SKM-1 treated with dmso at 0.1 percent for 144 hours (cell line): ENCODE data around the gene TAC3.
"Not testable (repeated sequence)": the region's sequence is repeated elsewhere in the genome, so short reads cannot be mapped to it uniquely, and the experiment has no call there.

ENCODE experiments used
- DNase-seq: peaks from one replicate; lab custom pipeline; 2025; ENCODE audit not compliant: unreplicated experiment; lab: John Stamatoyannopoulos, UW

Gene TAC3

DNA sequence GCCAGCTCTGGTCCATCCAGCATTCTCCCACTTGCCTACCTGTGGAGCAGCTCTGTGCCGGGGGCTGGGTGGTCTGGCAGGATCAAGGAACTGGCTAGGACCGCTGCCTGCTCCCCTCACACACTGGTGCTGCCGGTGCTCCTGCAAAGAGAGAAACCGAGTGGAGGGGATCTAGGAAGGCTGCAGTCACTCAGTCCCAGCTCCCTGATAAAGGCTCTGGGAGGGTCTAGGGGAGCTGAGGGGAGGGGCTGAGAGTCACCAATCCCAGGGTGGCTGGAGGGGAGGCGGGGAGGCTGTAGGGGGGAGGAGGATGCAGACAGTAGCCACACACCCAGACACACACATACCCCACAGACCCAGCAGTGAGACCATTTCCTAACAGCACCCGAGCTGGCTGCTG is at the start of gene TAC3:
TSS of gene TAC3 (minus strand) at position 182 of the 400 bp plus-strand sequence. CDS start 732 bp downstream, outside the sequence.
- DNase-seq, result no peak

DNA sequence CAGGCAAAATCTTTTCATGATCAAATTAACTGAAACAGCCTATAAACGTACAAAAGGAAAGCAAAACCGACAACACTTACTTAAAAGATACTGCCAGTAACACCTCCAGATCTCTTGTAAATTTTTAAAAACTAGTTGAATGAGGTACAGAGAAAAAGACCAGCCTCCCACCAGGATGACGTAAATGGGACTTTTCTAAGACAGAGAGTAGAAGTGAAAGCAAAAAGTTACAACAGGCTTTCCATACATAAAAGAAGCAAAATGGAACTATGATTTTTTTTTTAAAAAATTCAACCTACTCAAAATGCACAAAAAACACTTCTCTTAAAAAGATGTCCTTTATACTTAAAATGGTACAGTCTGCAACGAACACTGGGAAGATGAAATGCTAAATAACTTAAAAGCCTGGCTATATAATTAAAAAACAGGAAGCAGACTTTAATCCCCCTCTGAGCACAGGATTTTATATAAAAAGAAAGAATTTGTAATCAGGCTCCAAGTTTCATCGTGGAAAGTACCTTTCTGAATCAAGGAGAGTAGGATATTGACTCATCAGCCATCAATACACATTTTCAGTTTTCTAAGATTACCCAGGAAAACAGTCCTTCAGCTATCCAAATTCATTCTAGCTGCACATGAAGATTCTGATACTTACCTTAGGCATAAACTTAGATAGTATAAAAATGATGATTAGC is 47.8 kb upstream of the TAC3 start:
- DNase-seq, result no peak

DNA sequence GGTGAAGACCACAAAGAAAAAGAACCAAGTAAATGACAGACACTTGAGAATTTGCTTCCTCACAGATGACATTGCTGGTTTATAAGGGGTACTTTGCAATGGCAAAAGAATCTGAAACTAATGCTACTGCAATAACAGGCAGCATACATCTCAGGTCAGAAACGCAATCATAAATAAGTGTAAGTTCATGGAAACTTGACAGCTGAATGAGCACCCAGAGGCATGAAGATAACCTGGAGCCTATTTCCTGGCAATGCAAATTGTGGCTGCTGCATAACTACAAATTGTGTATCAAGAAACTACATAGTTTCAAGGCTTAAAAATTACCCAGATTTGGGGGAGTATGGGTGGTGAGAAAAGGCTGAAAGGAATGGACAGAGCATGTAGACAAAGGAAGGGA is 42.1 kb upstream of the TAC3 start:
- no peak for DNase-seq

DNA sequence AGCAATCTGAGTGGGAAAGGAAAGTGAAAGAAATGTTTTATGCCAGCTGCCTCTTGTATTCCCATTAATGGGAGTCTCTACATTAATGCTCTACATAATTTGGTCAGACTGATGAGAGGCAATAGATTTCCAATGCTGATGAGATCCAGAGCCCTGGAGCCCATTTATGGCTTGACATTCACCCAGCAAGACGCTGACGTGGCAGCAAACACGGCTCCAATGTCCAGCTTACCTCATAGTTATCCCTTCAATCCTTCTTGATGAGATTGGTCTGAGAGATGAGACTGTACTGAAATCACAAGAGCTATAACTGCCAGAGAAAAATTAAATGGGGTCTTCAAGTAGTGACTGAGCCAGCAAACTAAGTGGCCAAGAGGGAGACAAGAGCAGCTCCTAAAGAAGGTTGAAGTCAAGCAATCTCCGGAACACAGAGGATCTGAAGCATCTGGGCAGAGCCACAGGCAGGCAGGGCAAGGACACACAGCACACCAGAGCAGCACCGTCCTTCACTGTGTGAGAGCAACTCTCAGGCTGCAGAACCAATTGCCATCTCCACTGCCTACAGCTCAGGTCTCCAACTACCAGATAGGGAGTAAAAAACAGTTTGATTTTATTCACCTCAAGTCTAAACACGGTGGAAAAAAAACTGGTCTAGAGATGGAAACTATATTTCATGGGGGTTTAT is 40.9 kb upstream of the TAC3 start:
- DNase-seq, result no peak

- DNase-seq, result no peak
Observed at GRCh38 chr12:57055824-57056223, 39.5 kb upstream of the TAC3 start.

DNA sequence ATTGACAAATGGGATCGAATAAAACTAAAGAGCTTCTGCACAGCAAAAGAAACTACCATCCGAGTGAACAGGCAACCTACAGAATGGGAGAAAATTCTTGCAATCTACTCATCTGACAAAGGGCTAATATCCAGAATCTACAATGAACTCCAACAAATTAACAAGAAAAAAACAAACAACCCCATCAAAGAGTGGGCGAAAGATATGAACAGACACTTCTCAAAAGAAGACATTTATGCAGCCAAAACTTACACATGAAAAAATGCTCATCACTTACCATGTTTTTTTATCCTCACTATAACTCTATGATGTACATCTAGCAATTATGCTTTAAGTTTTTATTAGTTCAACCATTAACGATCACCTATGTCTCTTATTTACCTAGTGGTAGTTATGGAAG is 37.6 kb upstream of the TAC3 start:
- DNase-seq, result not testable (repeated sequence)

DNA sequence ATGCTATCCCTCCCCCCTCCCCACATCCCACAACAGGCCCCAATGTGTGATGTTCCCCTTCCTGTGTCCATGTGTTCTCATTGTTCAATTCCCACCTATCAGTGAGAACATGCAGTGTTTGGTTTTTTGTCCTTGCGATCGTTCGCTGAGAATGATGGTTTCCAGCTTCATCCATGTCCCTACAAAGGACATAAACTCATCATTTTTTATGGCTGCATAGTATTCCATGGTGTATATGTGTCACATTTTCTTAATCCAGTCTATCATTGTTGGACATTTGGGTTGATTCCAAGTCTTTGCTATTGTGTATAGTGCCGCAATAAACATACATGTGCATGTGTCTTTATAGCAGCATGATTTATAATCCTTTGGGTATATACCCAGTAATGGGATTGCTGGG is 36.8 kb upstream of the TAC3 start:
- not testable (repeated sequence) for DNase-seq

DNA sequence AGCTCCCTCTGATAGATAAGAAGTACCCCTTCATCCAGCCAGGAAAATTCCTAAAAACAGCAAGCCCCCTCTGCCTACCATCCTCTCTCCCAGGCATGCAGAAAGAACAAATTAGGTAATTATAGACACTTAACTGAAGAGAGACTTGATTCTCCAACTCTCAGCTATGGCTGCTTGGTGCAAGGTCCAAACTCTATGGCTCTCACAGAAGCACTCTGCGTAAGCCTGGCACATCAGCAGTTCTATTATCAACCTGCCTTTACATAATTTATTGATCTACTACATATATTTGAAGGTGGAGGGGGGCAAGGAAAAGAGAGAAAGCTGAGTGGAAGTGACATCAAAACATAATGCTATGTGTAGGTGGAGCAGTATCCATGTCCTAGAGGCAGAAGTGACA is 34.7 kb upstream of the TAC3 start:
- DNase-seq, result no peak

DNA sequence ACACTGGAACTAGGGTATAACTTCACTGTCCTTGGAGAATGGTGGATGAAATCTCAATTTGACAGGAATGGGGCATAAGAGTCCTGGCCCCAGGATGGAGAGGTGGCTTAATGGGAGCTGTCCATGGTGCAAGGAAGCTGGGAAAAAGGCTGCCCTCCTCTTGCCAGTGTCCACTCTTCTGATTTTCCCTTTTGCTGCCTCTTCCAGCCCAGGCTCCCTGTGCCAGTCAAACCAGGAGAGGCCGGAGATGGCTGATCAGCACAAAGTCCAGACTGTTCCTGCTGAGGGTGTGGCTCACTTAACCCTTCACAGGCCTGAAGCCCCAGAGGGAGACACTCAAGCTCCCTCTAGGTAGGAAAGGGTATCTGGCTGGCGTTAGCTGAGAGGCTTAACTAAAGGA is 33.6 kb upstream of the TAC3 start, which contains the start of gene MYO1A:
TSS of gene MYO1A (minus strand) at position 240 of the 400 bp plus-strand sequence. CDS start 1,806 bp downstream, outside the sequence.
- DNase-seq, result no peak

DNA sequence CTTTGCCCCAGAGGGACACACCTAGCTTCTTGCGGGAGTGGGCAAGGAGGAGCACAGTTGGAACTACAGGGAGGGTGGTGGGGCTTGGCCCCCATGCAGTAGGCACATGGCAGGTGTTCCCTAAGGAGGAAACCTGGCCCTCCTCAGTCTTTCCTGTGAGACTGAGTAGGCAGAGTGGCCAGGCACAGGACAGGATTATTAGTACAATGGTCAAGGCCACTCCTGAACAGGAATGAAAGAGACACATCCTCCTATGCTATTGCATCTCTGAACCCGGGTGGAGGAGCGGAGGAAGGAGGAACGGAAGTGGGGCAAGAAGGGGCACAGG is 32.8 kb upstream of the TAC3 start:
- DNase-seq, result no peak

DNA sequence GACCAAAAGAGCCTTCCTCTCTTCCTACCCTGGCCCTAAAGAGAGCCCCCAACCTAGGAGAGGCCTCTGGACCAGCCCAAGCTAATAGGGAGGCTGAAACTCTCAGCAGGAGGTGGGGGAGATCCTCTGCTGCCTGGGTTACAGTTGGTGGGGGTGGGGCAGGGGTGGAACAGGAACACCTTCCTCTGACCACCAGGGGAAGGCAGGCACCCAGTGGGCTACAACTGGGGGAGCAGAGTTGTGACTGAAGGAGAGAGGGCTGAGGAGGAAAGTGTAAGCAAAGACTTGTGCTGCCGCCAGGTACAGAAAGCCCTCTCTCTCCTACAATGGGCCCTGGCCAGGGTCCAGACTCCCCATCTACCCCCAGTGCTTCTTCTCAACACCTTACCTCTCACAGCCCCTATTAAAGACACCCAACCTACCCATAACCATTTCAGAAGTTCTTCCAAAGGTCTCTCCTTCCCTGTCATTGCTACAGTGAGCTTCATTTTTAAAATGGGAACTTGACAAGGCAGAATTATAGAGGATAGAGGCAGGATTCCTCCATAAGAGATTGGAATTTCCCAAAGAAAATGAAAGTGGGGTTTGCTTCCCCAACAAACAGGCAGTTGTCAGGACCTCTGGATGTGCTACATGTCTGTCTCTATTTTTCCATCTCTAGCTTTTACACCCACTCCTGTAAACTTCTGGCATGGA is 32.2 kb upstream of the TAC3 start:
- no peak for DNase-seq

GRCh38 chr12:57047981-57048380 is 31.7 kb upstream of the TAC3 start:
- DNase-seq, result no peak

GRCh38 chr12:57046947-57047890 is 30.9 kb upstream of the TAC3 start:
- DNase-seq, result peak; percentile 56

DNA sequence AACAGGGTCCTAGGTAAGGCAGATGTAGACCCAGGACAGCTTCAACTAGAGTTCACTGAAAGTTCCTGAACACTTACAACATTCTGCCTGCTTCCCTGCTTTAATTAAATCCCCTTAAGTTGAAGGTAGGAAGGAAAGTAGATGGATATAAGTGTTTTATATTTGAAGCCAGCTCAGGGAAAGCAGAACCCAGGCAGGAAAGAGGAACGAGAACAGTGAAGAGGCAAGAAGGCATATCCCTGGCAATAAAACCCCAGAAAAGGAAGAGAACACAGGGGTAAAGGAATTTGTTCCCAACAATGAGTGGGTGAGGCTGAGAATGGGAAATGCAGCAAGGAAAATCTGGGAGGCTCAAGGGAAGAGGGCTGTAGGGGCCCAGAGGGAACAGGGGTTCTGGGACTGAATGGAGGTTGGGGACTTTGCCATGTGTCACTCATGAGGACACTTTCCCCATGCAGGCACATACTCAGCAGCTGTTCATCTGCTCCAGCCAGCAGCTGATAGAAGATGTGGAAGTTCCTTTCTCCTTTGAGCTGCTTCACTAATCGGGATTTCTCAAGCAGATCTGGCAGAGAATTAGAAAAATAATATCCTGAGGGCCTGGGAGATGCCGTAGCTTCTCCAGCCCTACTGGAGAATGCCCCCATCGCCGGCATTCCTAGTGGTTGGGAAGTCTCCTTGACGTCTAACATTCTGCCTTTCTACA is 29.9 kb upstream of the TAC3 start:
- DNase-seq, result no peak

DNA sequence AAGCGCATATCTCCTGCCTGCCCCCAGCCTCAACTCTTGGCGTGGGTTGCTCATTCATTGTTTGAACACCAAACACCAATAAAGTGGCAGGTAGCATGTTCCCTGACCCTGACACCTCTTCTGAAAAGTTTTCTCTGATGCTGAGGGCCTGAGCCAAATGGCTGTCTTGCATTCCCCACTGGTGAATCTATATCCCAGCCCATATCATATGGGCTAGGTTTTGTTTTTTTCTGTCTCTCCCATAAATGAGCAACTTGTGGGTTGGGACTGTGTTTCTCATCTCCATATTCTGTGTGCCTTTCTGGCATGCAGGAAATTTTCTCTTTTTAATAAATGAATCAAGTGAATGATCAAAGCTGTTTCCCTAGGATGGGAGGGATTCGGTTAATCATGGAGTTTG is 28.6 kb upstream of the TAC3 start:
- DNase-seq, result no peak

DNA sequence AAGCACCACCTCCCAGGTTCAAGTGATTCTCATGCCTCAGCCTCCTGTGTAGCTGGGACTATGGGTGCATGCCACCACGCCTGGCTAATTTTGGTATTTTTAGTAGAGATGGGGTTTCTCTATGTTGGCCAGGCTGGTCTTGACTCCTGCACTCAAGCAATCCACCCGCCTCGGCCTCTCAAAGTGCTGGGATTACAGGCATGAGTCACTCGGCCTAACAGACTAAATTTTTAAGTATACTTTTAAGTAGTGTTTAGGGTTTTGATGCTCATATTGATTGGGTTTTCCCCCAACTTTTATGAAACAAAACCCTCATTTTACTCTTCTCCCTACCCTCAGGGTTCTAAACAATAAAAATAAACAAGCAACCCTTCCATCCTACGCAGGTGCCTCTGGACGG is 28.1 kb upstream of the TAC3 start:
- no peak for DNase-seq

DNA sequence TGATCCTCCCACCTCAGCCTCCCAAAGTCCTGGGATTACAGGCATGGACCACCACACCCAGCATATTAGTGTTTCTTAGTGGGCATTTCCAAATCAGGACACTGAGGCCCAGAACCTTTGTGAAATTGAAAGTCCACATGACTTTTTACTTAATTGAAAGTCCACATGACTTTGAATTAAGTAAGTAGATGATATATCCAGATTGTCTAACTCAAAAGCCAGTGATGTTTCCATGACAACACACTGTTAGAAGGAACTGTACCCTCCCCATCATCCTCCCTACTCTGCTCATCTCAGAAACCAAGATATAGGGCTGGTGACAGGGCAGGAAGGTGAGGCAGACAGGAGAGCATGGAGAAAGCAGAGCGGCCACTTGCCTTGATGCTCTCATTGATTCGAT is 26.4 kb upstream of the TAC3 start:
- no peak for DNase-seq

DNA sequence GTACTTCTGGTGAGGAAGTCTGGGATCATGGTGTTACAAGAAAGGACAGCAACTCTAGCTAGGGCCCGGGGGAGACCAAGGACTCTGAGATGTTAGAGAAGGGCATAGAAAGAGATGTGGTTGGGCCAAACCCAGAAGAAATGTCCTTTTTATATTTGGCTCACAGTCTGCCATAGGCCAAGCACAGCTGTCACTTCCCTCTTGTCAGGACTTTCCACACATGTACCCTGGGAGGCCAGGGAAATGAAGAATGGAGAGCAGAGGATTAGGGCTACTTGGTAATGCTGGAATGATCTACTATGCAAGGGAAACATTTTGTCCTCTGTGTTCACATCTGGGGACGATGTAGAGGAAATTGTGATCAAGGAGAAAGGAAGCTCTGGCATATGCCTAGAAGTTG is 24.4 kb upstream of the TAC3 start:
- no peak for DNase-seq

GRCh38 chr12:57040211-57040610 is 23.9 kb upstream of the TAC3 start:
- no peak for DNase-seq

DNA sequence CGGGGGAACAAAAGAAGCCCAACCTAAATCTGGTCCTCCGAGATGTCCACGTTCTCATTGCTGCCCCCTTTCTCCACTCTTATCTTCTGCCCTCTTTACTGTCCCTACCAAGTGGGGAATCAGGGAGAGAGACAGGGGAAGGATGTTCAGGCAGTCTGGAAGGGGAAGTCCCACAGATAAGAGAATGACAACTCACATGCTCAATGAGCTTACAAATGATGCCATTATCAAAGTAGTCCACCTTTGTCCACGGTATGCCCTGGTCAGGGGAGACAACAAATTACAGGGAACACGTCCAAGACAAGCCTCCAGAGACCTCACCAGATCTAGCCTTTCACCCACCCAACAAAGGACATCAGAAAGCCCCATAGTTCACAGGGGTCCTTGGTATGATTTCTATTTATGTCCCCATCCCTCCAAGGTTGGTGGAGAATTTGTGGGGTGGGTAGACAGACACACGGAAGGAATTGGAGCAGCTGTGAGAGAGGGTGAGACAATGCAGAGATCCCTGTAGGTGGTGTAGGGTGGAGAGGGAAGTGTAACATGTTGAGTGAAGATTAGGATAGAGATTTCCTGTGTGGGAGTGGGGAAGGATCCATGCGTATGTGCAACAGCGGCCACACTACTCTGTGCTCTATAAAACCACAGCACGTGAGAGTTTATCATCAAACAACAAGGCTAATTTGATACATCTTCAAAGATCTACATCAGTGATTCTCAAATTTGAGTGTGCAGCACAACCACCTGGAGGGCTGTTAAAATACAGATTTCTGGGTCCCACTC is 22.9 kb upstream of the TAC3 start:
- DNase-seq, result no peak
